Breast epithelium (tissue), 3 donors: ENCODE results near the gene TENM4.

ENCODE experiments used
- POLR2A ChIP-seq: fragments of 450-650 bp; IDR thresholded peaks from one replicate; pipeline ENCODE4 v1.6.1; 2016; ENCODE audit warnings: antibody characterized with exemption, mild to moderate bottlenecking, moderate library complexity
- POLR2AphosphoS5 ChIP-seq, 3 donors: sonication (generic); formaldehyde crosslinking; IDR thresholded peaks; one replicate each; pipeline ENCODE4 v1.6.1; 2017; ENCODE audit warnings: antibody characterized with exemption in 3 of 3
- TF ChIP-seq, protein P1 (sequence below), 3 donors: fragments of 450-650 bp; IDR thresholded peaks; one replicate each; pipeline ENCODE4 v1.5.1; 2016 to 2017; ENCODE audit warnings: antibody characterized with exemption in 3 of 3, mild to moderate bottlenecking in 3 of 3, moderate library complexity in 3 of 3

DNA sequence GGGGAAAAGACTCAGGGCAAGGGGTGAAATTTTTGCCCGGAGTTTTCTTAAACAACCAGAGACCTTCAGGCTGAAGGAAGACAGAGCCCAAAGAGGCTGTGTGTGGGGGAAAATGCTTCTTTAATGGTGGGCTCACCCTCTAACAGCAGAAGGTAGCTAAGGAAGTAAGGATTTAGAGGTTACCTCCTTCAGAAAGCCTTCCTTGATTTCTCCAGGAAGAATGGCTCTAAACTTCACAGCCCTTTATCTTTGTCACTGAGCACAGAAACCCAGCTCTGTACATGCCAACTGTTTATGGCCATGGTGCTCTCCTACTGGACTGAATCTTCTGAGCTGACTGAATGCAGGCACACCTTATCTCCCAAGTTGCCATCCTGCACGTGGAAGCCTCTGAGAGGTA is 196.0 kb downstream of the TENM4 start:
- TF ChIP-seq, protein P1, sequence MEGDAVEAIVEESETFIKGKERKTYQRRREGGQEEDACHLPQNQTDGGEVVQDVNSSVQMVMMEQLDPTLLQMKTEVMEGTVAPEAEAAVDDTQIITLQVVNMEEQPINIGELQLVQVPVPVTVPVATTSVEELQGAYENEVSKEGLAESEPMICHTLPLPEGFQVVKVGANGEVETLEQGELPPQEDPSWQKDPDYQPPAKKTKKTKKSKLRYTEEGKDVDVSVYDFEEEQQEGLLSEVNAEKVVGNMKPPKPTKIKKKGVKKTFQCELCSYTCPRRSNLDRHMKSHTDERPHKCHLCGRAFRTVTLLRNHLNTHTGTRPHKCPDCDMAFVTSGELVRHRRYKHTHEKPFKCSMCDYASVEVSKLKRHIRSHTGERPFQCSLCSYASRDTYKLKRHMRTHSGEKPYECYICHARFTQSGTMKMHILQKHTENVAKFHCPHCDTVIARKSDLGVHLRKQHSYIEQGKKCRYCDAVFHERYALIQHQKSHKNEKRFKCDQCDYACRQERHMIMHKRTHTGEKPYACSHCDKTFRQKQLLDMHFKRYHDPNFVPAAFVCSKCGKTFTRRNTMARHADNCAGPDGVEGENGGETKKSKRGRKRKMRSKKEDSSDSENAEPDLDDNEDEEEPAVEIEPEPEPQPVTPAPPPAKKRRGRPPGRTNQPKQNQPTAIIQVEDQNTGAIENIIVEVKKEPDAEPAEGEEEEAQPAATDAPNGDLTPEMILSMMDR (IDR thresholded peaks at IDR 0.05): no peak
- no peak for TF ChIP-seq POLR2AphosphoS5 (IDR thresholded peaks at IDR 0.05)
- no peak for TF ChIP-seq POLR2A
